HFF-Myc (cell line): ENCODE measurements around the gene DHRS11.

Experiments
- DNase-seq: peaks from one replicate; pipeline ENCODE4 v3.0.0-alpha.2; 2011; ENCODE audit warnings: low read depth; ENCODE audit errors: extremely low read depth
- H3K4me3 ChIP-seq: replicated peaks from 2 replicates; pipeline ENCODE4 v1.5.1; 2011; ENCODE audit warnings: low read depth, mild to moderate bottlenecking, control low read depth, low read length
- TF ChIP-seq, protein P1 (sequence below): IDR thresholded peaks from 2 replicates; pipeline ENCODE4 v1.5.1; 2012; ENCODE audit warnings: mild to moderate bottlenecking, low read depth, low read length, control low read depth; ENCODE audit errors: missing control alignments

Gene DHRS11

DNA sequence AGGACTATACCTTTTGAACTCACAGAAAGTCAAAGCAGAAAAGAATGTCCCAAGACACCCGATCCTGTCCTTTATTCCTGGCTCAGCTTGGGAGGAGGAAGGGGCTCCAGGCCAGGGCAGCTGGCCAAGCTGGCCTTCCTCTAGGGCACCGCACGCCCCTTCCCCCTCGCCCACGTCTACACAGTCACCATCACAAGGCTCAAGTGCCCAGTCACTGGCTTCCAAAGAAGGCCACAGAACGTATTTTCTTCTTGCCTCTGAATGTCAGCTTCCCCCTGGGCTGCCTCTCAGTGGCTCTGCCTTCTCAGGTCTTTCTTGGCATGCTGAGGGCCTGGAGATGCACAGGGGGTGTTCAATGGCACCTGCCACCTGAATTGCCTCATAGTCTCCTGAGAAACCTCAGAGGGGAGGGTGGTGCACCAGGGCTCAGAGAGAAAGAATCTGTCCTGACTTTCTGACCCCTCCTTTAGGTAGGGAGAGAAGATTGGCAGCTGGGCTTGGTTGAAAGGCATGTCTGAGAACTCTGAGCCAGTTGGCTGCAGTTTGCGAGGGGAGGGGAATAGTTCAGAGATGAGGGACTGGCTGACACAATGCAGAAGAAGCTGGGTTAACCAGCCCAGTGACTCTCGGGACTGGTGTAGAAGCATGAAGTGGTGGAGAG is 2.1 kb downstream of the DHRS11 start:
- DNase-seq, result no peak
- H3K4me3 ChIP-seq, result no peak overlapping the region
- TF ChIP-seq, protein P1, sequence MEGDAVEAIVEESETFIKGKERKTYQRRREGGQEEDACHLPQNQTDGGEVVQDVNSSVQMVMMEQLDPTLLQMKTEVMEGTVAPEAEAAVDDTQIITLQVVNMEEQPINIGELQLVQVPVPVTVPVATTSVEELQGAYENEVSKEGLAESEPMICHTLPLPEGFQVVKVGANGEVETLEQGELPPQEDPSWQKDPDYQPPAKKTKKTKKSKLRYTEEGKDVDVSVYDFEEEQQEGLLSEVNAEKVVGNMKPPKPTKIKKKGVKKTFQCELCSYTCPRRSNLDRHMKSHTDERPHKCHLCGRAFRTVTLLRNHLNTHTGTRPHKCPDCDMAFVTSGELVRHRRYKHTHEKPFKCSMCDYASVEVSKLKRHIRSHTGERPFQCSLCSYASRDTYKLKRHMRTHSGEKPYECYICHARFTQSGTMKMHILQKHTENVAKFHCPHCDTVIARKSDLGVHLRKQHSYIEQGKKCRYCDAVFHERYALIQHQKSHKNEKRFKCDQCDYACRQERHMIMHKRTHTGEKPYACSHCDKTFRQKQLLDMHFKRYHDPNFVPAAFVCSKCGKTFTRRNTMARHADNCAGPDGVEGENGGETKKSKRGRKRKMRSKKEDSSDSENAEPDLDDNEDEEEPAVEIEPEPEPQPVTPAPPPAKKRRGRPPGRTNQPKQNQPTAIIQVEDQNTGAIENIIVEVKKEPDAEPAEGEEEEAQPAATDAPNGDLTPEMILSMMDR, result no peak

- no peak for DNase-seq
- H3K4me3 ChIP-seq, result no peak overlapping the region
- TF ChIP-seq, protein P1, result no peak
Measured at GRCh38 chr17:36594626-36595401, 3.1 kb downstream of the DHRS11 start.

DNA sequence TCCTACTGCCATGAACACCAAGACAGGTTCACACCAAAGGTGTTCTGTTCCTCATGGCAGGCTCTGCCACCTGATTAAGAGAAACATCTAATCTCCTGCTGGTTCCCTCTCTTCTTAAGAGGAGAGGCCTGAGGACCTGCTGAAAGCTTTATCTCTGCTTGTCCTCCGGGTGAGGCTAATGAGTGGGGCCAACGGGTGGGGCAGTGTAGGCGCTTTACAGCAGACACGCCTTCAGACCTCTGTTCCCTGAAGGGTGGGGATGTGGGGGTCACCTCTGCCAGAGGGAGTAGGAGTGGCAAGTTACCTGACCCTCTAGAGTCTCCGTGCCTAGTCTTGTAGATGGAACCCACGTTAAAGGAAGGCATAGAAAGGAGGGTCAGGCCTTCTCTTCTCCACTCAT is 5.5 kb downstream of the DHRS11 start:
- TF ChIP-seq, protein P1, result no peak
- DNase-seq, result no peak
- H3K4me3 ChIP-seq, result no peak overlapping the region

- TF ChIP-seq, protein P1, result no peak
- H3K4me3 ChIP-seq, result no peak overlapping the region
- DNase-seq, result no peak
Measured at GRCh38 chr17:36597866-36598777, 6.4 kb downstream of the DHRS11 start.

GRCh38 chr17:36598951-36599401 is 7.3 kb downstream of the DHRS11 start:
- TF ChIP-seq, protein P1, result no peak
- DNase-seq, result no peak
- no peak overlapping the region for H3K4me3 ChIP-seq

GRCh38 chr17:36599546-36600250 is 8.0 kb downstream of the DHRS11 start:
- DNase-seq, result no peak
- TF ChIP-seq, protein P1, result no peak
- no peak overlapping the region for H3K4me3 ChIP-seq
